GM12874 (cell line): ENCODE measurements around the gene SOBP.

Experiments used
- CTCF ChIP-seq: IDR thresholded peaks from 2 replicates; pipeline ENCODE4 v1.5.1; 2011; ENCODE audit warnings: low read depth, mild to moderate bottlenecking, control low read depth, low read length, moderate library complexity; ENCODE audit not compliant: insufficient read depth

SOBP gene

GRCh38 chr6:107563694-107564588 lies 74.0 kb downstream of the SOBP start:
- TF ChIP-seq CTCF, result no peak

- no peak for TF ChIP-seq CTCF
Observed at GRCh38 chr6:107564589-107564951, 74.7 kb downstream of the SOBP start.

- no peak for TF ChIP-seq CTCF
Observed at GRCh38 chr6:107565165-107565723, 75.3 kb downstream of the SOBP start.

GRCh38 chr6:107567643-107568042 lies 77.7 kb downstream of the SOBP start:
- TF ChIP-seq CTCF, result no peak

GRCh38 chr6:107569473-107569872 lies 79.6 kb downstream of the SOBP start:
- TF ChIP-seq CTCF, result no peak

GRCh38 chr6:107571354-107571753 lies 81.4 kb downstream of the SOBP start:
- TF ChIP-seq CTCF, result no peak

- no peak for TF ChIP-seq CTCF
Observed at GRCh38 chr6:107572886-107573285, 83.0 kb downstream of the SOBP start.
